HG03196 (cell line): ENCODE results near the gene NFE2L2.
"Not testable (repeated sequence)": the region's sequence is repeated elsewhere in the genome, so short reads cannot be mapped to it uniquely, and the experiment has no call there.

Experiments
- ATAC-seq: cut with Tn5 transposase; IDR thresholded peaks from one replicate; pipeline ENCODE4 v1.9.1; 2021; ENCODE audit not compliant: unreplicated experiment

The NFE2L2 gene

DNA sequence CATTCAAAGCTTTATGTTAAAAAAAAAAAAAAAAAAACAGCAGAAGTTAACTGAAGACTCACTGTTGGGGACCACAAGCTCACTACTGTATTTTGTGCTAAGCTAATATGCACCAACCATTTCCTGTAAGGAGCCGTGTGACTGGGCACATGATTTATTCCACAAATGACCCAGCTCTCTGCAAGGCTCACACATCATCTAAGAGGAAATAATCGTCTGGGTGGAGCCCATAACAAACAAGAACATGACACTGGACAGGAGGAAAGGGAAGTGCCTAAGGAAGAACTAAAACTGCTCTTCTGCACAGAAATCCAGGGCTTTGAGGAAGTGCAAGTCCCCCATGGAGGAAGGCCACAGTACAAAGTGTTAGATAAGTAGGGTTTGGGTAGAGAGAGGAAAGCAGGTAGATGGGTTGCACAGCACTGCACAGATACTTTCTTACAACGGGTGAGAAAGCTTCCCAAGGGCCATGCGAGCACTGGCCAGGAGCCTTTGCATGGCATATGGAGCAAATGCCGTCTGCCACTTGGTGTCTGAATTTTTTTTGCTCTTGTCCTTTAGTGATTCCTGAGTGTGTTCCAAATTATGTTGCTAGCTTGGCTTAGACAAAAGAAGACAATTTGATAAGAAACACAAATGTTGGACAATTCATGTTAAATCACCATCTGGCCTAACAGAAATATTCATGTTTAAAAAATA is 24.4 kb downstream of the NFE2L2 start:
- ATAC-seq: peak; percentile 73

DNA sequence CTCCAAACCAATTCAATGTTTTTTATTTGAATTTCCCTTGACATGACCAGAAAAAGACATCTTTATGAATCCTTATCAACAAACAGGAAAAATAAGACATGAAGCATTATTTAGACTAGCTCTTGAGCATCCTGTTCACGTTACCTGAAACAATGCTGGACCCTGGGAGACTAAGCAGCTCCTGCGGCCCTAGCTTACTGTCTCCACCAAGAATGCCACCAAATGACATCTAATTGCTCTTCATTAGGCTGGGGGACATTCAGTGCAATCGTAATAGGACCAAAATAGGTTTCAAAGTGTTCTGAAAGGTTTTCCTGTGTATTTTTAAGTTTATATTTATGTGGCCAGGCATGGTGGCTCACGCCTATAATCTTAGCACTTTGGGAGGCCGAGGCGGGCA is 25.5 kb downstream of the NFE2L2 start:
- ATAC-seq: no peak

DNA sequence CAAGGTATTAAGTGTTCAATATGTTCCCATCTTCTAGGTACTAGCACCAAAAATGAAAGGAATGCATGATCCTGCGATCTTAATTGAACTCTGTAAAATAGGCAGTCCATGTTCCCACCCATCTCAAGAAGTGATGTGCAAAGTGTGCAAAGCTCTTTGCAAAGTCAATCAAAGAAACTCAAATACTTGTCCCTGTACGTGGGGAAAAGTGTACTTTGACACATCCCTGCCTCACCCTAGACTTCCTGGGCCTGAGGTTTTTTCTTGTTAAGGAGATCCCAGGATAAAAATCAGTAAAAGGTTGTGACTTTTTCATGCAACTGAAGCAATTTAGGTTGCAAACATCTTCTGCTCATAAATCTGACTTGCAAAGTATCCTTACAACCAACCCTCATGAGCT is 26.6 kb downstream of the NFE2L2 start:
- ATAC-seq: no peak

DNA sequence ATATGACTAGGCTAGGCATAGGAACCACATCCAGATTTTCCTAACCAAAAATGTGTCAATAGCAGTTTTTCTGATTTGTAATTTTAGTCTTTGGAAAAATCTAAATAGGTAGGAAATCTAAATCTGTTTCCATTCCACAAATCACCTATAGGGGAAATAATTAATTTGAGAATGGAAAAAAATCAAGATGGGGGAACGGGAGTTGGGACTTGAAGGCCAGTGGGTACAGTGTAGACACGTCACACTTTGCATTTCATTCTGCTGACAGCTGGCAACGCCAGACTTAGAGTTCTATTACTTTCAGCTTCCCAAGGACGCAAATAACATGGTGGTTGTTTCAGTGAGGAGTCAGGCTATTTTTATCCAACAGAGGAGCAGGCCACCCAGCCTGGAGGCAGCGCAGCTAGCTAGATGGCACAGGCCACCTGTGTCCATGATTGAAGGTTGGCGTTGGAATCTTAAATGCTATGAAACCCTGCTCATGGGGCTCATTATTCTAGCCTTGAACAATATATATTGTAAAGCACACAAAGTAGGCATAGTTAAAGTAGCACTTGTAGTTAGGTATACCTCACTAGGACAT is 28.6 kb downstream of the NFE2L2 start:
- no peak for ATAC-seq

DNA sequence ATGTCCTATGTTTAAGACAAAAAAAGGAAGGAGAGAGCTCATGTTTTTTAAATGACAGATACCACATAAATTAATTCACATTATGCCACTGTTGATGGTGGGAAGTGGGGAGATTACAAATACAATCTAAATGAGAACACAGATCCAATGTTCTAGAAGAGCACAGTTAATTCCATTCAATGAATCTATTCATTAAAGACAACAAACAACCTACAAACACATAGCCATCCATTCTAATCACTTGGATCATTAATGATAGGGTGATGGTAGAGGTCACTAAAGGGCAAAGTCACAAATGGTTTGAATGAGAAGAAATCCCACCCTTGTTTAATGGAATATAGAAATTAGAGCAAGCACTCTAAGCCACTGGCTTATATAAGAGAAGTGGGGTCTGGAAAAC is 30.3 kb downstream of the NFE2L2 start:
- ATAC-seq: no peak

DNA sequence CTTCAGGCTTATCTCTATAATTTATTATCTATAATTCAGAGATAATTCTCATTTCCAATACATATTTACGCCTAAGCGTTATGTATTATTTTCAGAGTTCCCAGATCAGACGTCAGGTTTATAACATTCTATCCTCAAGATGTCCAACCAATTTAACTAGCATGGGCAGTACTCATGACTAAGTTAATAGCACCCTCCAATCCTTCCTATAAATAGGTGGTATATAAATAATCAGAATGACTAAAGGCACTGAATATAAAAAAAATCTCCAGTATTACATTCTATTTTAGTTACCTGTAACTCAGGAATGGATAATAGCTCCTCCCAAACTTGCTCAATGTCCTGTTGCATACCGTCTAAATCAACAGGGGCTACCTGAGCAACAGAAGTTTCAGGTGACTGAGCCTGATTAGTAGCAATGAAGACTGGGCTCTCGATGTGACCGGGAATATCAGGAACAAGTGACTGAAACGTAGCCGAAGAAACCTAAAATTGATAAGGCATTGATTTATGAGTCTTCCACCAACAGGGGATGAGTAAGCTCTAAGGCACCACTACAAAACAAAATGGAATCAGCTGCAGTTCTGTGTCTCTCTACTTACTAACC is 32.3 kb downstream of the NFE2L2 start:
- no peak for ATAC-seq

DNA sequence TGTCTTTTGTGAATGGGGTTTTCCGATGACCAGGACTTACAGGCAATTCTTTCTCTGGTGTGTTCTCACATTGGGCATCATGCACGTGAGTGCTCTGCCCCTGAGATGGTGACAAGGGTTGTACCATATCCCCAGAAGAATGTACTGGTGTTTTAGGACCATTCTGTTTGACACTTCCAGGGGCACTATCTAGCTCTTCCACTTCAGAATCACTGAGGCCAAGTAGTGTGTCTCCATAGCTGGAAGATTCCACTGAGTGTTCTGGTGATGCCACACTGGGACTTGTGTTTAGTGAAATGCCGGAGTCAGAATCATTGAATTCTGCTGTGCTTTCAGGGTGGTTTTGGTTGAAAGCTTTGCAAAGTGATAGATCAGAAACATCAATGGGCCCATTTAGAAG is 33.3 kb downstream of the NFE2L2 start:
- ATAC-seq: no peak

- no peak for ATAC-seq
These were observed 34.9 kb downstream of the NFE2L2 start for GRCh38 chr2:177229442-177230242.

GRCh38 chr2:177225965-177226360 is 38.6 kb downstream of the NFE2L2 start:
- no peak for ATAC-seq

DNA sequence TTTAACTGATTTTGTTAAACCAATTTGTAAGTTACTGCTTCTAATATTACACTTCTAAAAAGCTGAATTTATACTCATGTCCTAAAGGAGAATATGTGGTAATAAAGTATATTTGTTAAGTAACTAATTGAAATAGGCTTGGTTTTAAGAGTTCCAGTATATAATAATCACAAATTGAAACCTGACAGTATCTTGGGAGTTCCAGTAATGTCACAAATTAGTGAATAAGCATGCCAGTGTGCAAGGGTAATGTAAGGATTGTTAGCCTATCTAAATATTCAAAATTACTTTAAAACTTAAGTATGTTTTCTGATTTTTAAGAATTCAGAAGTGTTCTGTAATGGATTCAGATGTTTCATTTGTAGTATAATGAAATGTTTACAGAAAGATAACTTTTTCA is 41.1 kb downstream of the NFE2L2 start:
- ATAC-seq: not testable (repeated sequence)

- no peak for ATAC-seq
These were observed 42.6 kb downstream of the NFE2L2 start for GRCh38 chr2:177221970-177222369.

DNA sequence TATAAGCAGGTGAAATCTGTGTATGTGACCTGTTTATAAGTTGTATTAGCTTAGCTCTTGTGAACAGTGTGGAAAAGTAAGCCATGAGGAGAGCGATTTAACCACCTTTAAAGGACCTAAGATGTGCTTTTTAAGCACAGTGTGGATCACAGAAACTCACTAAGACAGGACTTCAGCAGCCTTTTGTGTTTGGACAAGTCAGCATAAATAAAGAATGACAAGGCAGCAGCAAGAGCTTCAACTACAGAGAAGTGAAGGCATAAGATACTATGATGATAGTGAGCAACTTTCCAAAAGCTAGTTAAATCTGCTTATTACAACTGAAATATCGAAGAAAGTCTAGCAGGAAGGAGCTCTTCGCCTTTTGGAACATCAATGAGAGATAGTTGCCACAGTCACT is 43.0 kb downstream of the NFE2L2 start:
- no peak for ATAC-seq

- ATAC-seq: not testable (repeated sequence)
These were observed 44.7 kb downstream of the NFE2L2 start for GRCh38 chr2:177219787-177220186.

GRCh38 chr2:177217247-177217843 is 47.2 kb downstream of the NFE2L2 start:
- no peak for ATAC-seq

- ATAC-seq: peak; percentile 43
These were observed 51.4 kb downstream of the NFE2L2 start for GRCh38 chr2:177212891-177213856.

DNA sequence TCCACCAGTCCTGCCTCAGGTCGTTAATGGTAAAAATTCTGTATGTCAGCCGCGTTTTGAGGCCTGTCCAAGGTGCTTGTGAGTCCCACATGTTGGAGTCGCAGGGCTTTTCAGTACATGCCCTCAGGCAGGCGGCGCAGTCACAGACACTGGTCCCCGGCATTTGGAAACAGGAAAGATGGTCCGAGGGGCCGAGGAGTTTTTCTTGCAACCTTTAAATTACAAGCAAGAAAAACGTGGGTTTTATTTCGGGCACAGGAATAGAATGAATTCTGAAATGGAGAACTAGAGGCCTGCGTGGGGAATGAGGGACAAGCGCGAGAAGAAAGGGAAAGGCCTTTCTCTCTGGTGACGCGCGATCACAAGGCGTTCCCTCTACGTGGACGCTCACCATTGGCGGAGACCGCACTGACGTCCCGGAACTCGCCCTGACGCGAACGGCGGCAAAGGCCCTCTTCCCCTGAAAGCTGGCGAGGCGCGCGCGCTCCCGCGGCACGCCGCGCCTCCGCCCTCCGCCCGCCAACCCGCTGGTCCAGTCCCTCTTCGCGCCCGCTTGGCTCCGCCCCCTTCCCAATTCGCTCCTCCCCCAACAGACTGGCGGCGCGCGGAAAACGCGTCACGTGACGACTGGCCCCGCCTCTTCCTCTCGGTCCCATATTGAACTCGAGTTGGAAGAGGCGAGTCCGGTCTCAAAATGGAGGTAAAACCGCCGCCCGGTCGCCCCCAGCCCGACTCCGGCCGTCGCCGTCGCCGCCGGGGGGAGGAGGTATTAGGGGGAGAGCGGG is 52.2 kb downstream of the NFE2L2 start, which contains the start of gene HNRNPA3:
TSS of gene HNRNPA3 (plus strand) at position 689 of the 785 bp plus-strand sequence. CDS start at position 695, 6 bp downstream.
- ATAC-seq: peak; percentile 93

- ATAC-seq: no peak
These were observed 52.9 kb downstream of the NFE2L2 start for GRCh38 chr2:177211576-177212105.

GRCh38 chr2:177211169-177211568 is 53.4 kb downstream of the NFE2L2 start:
- ATAC-seq: no peak

GRCh38 chr2:177207101-177207500 is 57.4 kb downstream of the NFE2L2 start:
- ATAC-seq: peak; percentile 57
